ENCODE measurements around the gene FAM168B. TPM values are rescaled to one million over a fixed set of nuclear protein-coding genes. Genes with fewer than 3 reads are reported as not detected.
"Not testable (repeated sequence)": the region's sequence is repeated elsewhere in the genome, so short reads cannot be mapped to it uniquely, and the experiment has no call there.

FAM168B gene
- total and polyA plus RNA-seq, 2 of the 13 experiments (the other 11 are each of a cell fraction or from before 2014, with no cell fraction given), result 64.5 to 113 TPM

- intact Hi-C loops (cut with micrococcal nuclease; ENCODE audit: unreplicated experiment); H3K27me3 ChIP-seq (ENCODE audit: control insufficient read depth in 1 of 2, insufficient read depth in 2 of 2, low read length in 2 of 2); H3K9me3 ChIP-seq (ENCODE audit: low read length); POLR2A ChIA-PET; FAIRE-seq; H3K4me2 ChIP-seq (ENCODE audit: low read depth, low read length); ATAC-seq; BruUV-seq (replicated peaks); CTCF ChIA-PET (ENCODE audit: low intra/inter-chr PET ratio, low total read pairs); in situ Hi-C loops (cut with HindIII; ENCODE audit: extremely low pct_ligation_motif_present, low pct_unique_long_range_greater_than_20kb); DNase-seq (ENCODE audit: low spot score); H2AFZ ChIP-seq (ENCODE audit: low read length); H3K27ac ChIP-seq (ENCODE audit: extremely low read length, insufficient read depth, low read length); H3K4me3 ChIP-seq (replicated peaks in 1 of 3; ENCODE audit: insufficient read depth in 1 of 3, low read depth in 2 of 3, low read length in 3 of 3); H3K9ac ChIP-seq (ENCODE audit: insufficient read depth, low read depth, low read length): not testable (repeated sequence)
- peak; percentile 60; the same call in 1 of the 2 replicates for TF ChIP-seq ZNF430 (CRISPR knock-in tag; IDR thresholded peaks at IDR 0.05)
- WGBS (ENCODE audit: low lambda C conversion rate), result 97% methylated on average over 3 of the region's 3 CpGs
- Histone ChIP-seq H4K20me1 (ENCODE audit: insufficient read depth, low read length) (peaks cover 52% of the 10 kb centered on the region), H3K4me1 (ENCODE audit: insufficient read depth, low read length) (peaks cover 49% of the 10 kb centered on the region), H3K79me2 (ENCODE audit: insufficient read depth, low read length) (peaks cover 97% of the 10 kb centered on the region), H3K36me3 (replicated peaks in 1 of 2; ENCODE audit: control insufficient read depth in 1 of 2, insufficient read depth in 2 of 2, low read length in 2 of 2) (peaks cover 5 to 19% of the 10 kb centered on the region in 2 experiments; a peak in 4 of 5 replicates)
Measured at GRCh38 chr2:131114950-131115349, 21.7 kb upstream of the FAM168B start.

GRCh38 chr2:131113566-131114227 is 20.4 kb upstream of the FAM168B start:
- H4K20me1 ChIP-seq (ENCODE audit: insufficient read depth, low read length), result peaks cover 50% of the 10 kb centered on the region
- ATAC-seq, result no peak
- BruUV-seq (replicated peaks), result no TSS peak
- ChIA-PET CTCF (ENCODE audit: low intra/inter-chr PET ratio, low total read pairs) (no interaction called here), POLR2A (no interaction called here)
- H2AFZ ChIP-seq (ENCODE audit: low read length), result no peak overlapping the region
- DNase-seq (ENCODE audit: low spot score), result no peak
- H3K27ac ChIP-seq (ENCODE audit: extremely low read length, insufficient read depth, low read length), result no peak overlapping the region
- no peak for FAIRE-seq
- no peak overlapping the region for H3K4me2 ChIP-seq (ENCODE audit: low read depth, low read length)
- H3K79me2 ChIP-seq (ENCODE audit: insufficient read depth, low read length), result peaks cover 96% of the 10 kb centered on the region
- intact Hi-C loops (cut with micrococcal nuclease; ENCODE audit: unreplicated experiment) (no loop called here), in situ Hi-C loops (cut with HindIII; ENCODE audit: extremely low pct_ligation_motif_present, low pct_unique_long_range_greater_than_20kb) (no loop called here)
- peaks cover 5 to 22% of the 10 kb centered on the region in 2 experiments; a peak in 4 of 5 replicates for H3K36me3 ChIP-seq (replicated peaks in 1 of 2; ENCODE audit: control insufficient read depth in 1 of 2, insufficient read depth in 2 of 2, low read length in 2 of 2)
- over 99% methylated on average over 7 of the region's 7 CpGs for WGBS (ENCODE audit: low lambda C conversion rate)
- TF ChIP-seq ARID4A (CRISPR knock-in tag; IDR thresholded peaks at IDR 0.05; ENCODE audit: borderline replicate concordance) (0 out of 2 replicates have a peak, but pooled peaks have one; percentile 22), TOE1 (CRISPR knock-in tag; IDR thresholded peaks at IDR 0.05) (no peak)
- no peak overlapping the region for H3K4me3 ChIP-seq (replicated peaks in 1 of 3; ENCODE audit: insufficient read depth in 1 of 3, low read depth in 2 of 3, low read length in 3 of 3)
- no peak overlapping the region for H3K9ac ChIP-seq (ENCODE audit: insufficient read depth, low read depth, low read length)
- peaks cover 57% of the 10 kb centered on the region for H3K4me1 ChIP-seq (ENCODE audit: insufficient read depth, low read length)
- H3K9me3 ChIP-seq (ENCODE audit: low read length), result no peaks in the 10 kb centered on the region
- H3K27me3 ChIP-seq (ENCODE audit: control insufficient read depth in 1 of 2, insufficient read depth in 2 of 2, low read length in 2 of 2), result no peaks in the 10 kb centered on the region

Measured in HepG2 (cell line).